GM19240 (cell line): Measurements from ENCODE around the gene PCDHB11.
"Not testable (repeated sequence)": the region's sequence is repeated elsewhere in the genome, so short reads cannot be mapped to it uniquely, and the experiment has no call there.

ENCODE experiments used
- DNase-seq: peaks from one replicate; pipeline ENCODE4 v3.0.0; 2011; ENCODE audit warnings: low spot score; ENCODE audit not compliant: insufficient read length

Gene PCDHB11

DNA sequence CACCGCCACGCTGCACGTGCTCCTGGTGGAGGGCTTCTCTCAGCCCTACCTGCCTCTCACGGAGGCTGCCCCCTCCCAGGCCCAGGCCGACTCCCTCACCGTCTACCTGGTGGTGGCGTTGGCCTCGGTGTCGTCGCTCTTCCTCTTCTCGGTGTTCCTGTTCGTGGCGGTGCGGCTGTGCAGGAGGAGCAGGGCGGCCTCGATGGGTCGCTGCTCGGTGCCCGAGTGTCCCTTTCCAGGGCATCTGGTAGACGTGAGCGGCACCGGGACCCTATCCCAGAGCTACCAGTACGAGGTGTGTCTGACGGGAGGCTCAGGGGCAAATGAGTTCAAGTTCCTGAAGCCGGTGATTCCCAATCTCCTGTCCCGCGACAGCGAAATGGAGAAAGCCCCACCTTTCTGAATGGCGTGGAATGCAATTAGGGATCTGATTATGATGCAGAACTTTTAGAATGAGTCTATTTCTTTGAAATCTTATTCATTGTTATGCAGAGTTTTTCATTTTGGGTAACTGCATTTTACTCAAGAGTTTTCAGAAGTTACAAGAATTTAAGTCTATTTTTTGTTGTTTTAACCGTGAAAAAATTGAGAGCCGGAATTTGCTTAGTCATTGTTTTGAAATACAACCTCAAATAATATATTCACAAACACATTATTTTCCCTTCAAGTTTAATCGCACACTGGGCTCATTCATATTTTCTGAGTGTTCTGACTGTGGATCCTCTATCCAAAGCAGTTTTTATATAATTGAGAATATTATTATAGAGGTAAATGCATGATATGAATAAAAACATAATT, 37.3 kb downstream of the PCDHB11 start:
- no peak for DNase-seq

DNA sequence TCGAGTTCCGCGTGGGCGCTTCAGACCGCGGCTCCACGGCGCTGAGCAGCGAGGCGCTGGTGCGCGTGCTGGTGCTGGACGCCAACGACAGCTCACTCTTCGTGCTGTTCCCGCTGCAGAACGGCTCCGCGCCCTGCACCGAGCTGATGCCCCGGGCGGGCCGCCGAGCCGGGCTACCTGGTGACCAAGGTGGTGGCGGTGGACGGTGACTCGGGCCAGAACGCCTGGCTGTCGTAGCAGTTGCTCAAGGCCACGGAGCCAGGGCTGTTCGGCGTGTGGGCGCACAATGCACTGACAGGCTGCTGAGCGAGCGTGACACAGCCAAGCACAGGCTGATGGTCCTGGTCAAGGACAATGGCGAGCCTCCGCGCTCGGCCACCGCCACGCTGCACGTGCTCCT, 42.1 kb downstream of the PCDHB11 start:
- no peak for DNase-seq

DNA sequence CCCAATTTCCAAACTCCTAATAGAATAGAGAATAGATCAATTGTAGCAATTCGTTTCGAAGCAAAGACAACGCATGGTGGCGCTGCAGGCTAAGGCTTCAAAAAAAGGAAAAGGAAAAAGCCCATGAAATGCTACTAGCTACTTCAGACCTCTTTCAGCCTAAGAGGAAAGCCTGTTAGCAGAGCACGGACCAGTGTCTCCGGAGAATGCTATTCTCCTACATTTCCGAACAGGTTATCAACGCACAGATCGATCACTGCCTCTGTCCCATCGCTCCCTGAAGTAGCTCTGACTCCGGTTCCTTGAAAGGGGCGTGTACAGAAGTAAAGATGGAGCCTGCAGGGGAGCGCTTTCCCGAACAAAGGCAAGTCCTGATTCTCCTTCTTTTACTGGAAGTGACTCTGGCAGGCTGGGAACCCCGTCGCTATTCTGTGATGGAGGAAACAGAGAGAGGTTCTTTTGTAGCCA, 45.9 kb downstream of the PCDHB11 start, which contains the start of gene PCDHB15:
TSS of gene PCDHB15 (plus strand) at position 146 of the 468 bp plus-strand sequence. CDS start at position 330, 184 bp downstream.
- no peak for DNase-seq

- not testable (repeated sequence) for DNase-seq
These were observed 47.5 kb downstream of the PCDHB11 start for GRCh38 chr5:141246971-141247370.

- DNase-seq, result not testable (repeated sequence)
These were observed 48.0 kb downstream of the PCDHB11 start for GRCh38 chr5:141247434-141247833.

DNA sequence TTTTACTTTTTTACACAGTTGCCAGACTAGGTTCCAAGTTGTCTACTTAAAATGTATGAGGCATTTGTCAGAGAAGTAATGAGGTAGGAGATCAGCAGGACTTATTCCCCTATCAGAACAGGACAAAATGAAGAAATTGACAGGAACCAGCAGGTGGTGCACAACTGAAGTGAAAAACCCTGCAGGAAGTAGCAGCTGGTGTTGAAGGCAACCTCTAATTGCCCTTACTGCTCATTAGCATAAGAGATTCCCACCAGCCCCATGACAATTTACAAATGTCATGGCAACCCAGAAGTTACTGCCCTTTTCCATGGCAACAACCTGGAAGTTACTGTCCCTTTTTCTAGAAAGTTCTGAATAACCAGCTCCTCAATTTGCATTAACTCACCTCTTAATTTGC, 51.1 kb downstream of the PCDHB11 start:
- no peak for DNase-seq
